ENCODE data around the gene ADGRL2. TPM values are rescaled to one million over a fixed set of nuclear protein-coding genes. Genes with fewer than 3 reads are reported as not detected.
A peak's percentile ranks its signal among the peaks of the same experiment; 100 is the strongest.

ADGRL2 gene
- total RNA-seq, 2 donors from 2014 or later: 61.6 to 76.4 TPM

GRCh38 chr1:82007804-82008203 lies 207.1 kb downstream of the ADGRL2 start:
- Histone ChIP-seq H3K9me3 (ENCODE audit: control insufficient read depth, low read length) (no peaks in the 10 kb centered on the region), H3K4me1 (ENCODE audit: control insufficient read depth, insufficient read depth, low read length) (peaks cover 4% of the 10 kb centered on the region), H3K36me3 (ENCODE audit: control insufficient read depth, insufficient read depth, low read length) (no peaks in the 10 kb centered on the region), H3K9ac (ENCODE audit: extremely low read depth, low read length, poor library complexity, severe bottlenecking) (no peak overlapping the region), H3K4me3 (ENCODE audit: low read length) (no peak overlapping the region), H3K27me3 (ENCODE audit: control insufficient read depth, insufficient read depth, low read length, poor library complexity, severe bottlenecking) (peaks cover 3% of the 10 kb centered on the region), H3K27ac (ENCODE audit: low read depth, low read length) (no peak overlapping the region)
- DNase-seq: no peak
- no peak for TF ChIP-seq CTCF (conservative IDR thresholded peaks at IDR 0.05)
- H3K27ac Mint-ChIP-seq: no peak overlapping the region
- peaks cover 18% of the 10 kb centered on the region for H3K4me1 Mint-ChIP-seq
- H3K4me3 Mint-ChIP-seq: no peak overlapping the region
- H3K27me3 Mint-ChIP-seq (ENCODE audit: insufficient read depth): peaks cover 14% of the 10 kb centered on the region
- H3K36me3 Mint-ChIP-seq (ENCODE audit: low read depth): no peaks in the 10 kb centered on the region
- H3K9me3 Mint-ChIP-seq: no peaks in the 10 kb centered on the region

- Mint-ChIP-seq H3K4me1 (no peaks in the 10 kb centered on the region), H3K27ac (no peak overlapping the region), H3K4me3 (no peak overlapping the region), H3K27me3 (ENCODE audit: insufficient read depth) (peaks cover 14% of the 10 kb centered on the region), H3K9me3 (no peaks in the 10 kb centered on the region), H3K36me3 (ENCODE audit: low read depth) (no peaks in the 10 kb centered on the region)
- TF ChIP-seq CTCF (conservative IDR thresholded peaks at IDR 0.05): peak; percentile 68
- Histone ChIP-seq H3K4me3 (ENCODE audit: low read length) (no peak overlapping the region), H3K9ac (ENCODE audit: extremely low read depth, low read length, poor library complexity, severe bottlenecking) (no peak overlapping the region), H3K27me3 (ENCODE audit: control insufficient read depth, insufficient read depth, low read length, poor library complexity, severe bottlenecking) (no peaks in the 10 kb centered on the region), H3K36me3 (ENCODE audit: control insufficient read depth, insufficient read depth, low read length) (no peaks in the 10 kb centered on the region), H3K4me1 (ENCODE audit: control insufficient read depth, insufficient read depth, low read length) (no peaks in the 10 kb centered on the region), H3K27ac (ENCODE audit: low read depth, low read length) (no peak overlapping the region), H3K9me3 (ENCODE audit: control insufficient read depth, low read length) (no peaks in the 10 kb centered on the region)
- no peak for DNase-seq
Measured at GRCh38 chr1:82013702-82014101, 213.0 kb downstream of the ADGRL2 start.

GRCh38 chr1:82015444-82015843 lies 214.7 kb downstream of the ADGRL2 start:
- H3K27me3 ChIP-seq (ENCODE audit: control insufficient read depth, insufficient read depth, low read length, poor library complexity, severe bottlenecking): no peaks in the 10 kb centered on the region
- no peak overlapping the region for H3K4me3 ChIP-seq (ENCODE audit: low read length)
- no peak overlapping the region for H3K27ac ChIP-seq (ENCODE audit: low read depth, low read length)
- WGBS, 2 experiments (ENCODE audit: insufficient coverage in 1 of 2, insufficient read length in 1 of 2): 89 to 96% methylated on average over 6 of the region's 6 CpGs
- Mint-ChIP-seq H3K36me3 (ENCODE audit: low read depth) (no peaks in the 10 kb centered on the region), H3K4me3 (no peak overlapping the region), H3K9me3 (peaks cover 7% of the 10 kb centered on the region), H3K27ac (no peak overlapping the region), H3K27me3 (ENCODE audit: insufficient read depth) (peaks cover 15% of the 10 kb centered on the region), H3K4me1 (no peaks in the 10 kb centered on the region)
- H3K9ac ChIP-seq (ENCODE audit: extremely low read depth, low read length, poor library complexity, severe bottlenecking): no peak overlapping the region
- H3K36me3 ChIP-seq (ENCODE audit: control insufficient read depth, insufficient read depth, low read length): no peaks in the 10 kb centered on the region
- TF ChIP-seq CTCF (conservative IDR thresholded peaks at IDR 0.05): peak; percentile 45
- no peak for DNase-seq
- no peaks in the 10 kb centered on the region for H3K4me1 ChIP-seq (ENCODE audit: control insufficient read depth, insufficient read depth, low read length)
- H3K9me3 ChIP-seq (ENCODE audit: control insufficient read depth, low read length): peaks cover 8% of the 10 kb centered on the region
